Liver (tissue), 9 donors: ENCODE results near the gene ANO4. TPM values are rescaled to one million over a fixed set of nuclear protein-coding genes. Genes with fewer than 3 reads are reported as not detected.

Experiments
- DNase-seq: peaks from one replicate; pipeline ENCODE4 v3.0.0-alpha.2; 2017; ENCODE audit warnings: low spot score
- H3K27ac ChIP-seq, 2 donors: one replicate each; pipeline ENCODE4 v1.7.0; 2013; ENCODE audit warnings: inconsistent platforms in 2 of 2, low read length in 2 of 2, control low read depth in 1 of 2, low read depth in 1 of 2, mild to moderate bottlenecking in 1 of 2
- H3K27me3 ChIP-seq, 4 donors: one replicate each; pipeline versions ENCODE4 v1.6.1 to v1.7.0; 2013; ENCODE audit warnings: low read length in 3 of 4, inconsistent platforms in 1 of 4, mild to moderate bottlenecking in 1 of 4, moderate library complexity in 1 of 4; ENCODE audit not compliant: control insufficient read depth in 4 of 4, insufficient read depth in 4 of 4
- H3K36me3 ChIP-seq, 4 donors: one replicate each; pipeline versions ENCODE4 v1.6.1 to v1.7.0; 2013; ENCODE audit warnings: low read length in 3 of 4, mild to moderate bottlenecking in 3 of 4, low read depth in 1 of 4, moderate library complexity in 1 of 4; ENCODE audit not compliant: control insufficient read depth in 4 of 4, insufficient read depth in 3 of 4
- H3K4me1 ChIP-seq, 4 donors: one replicate each; pipeline versions ENCODE4 v1.6.1 to v1.7.0; 2013; ENCODE audit warnings: low read length in 3 of 4, mild to moderate bottlenecking in 3 of 4, moderate library complexity in 1 of 4; ENCODE audit not compliant: control insufficient read depth in 4 of 4, insufficient read depth in 4 of 4
- H3K4me3 ChIP-seq, 3 donors: one replicate each; pipeline versions ENCODE4 v1.6.1 to v1.7.0; 2013; ENCODE audit warnings: low read length in 3 of 3, control low read depth in 1 of 3, low read depth in 1 of 3, mild to moderate bottlenecking in 1 of 3
- H3K9ac ChIP-seq, 2 donors: one replicate each; pipeline ENCODE4 v1.7.0; 2013; ENCODE audit warnings: low read length in 2 of 2, mild to moderate bottlenecking in 2 of 2, moderate library complexity in 2 of 2, control low read depth in 1 of 2, low read depth in 1 of 2
- H3K9me3 ChIP-seq, 4 donors: one replicate each; pipeline versions ENCODE4 v1.6.1 to v1.7.0; 2013; ENCODE audit warnings: low read length in 3 of 4; ENCODE audit not compliant: control insufficient read depth in 4 of 4
- EGR1 ChIP-seq, 2 donors: IDR thresholded peaks; 2 replicates each; pipeline ENCODE4 v1.6.1; 2016 to 2018; ENCODE audit warnings: antibody characterized with exemption in 2 of 2, low read depth in 2 of 2
- FOXA1 ChIP-seq: IDR thresholded peaks from 2 replicates; pipeline ENCODE4 v1.6.1; 2016; ENCODE audit warnings: antibody characterized with exemption
- FOXA2 ChIP-seq: IDR thresholded peaks from 2 replicates; pipeline ENCODE4 v1.6.1; 2016; ENCODE audit warnings: antibody characterized with exemption
- GABPA ChIP-seq, 2 donors: IDR thresholded peaks in 1 of 2; conservative IDR thresholded peaks in 1 of 2; 2 replicates each; pipeline ENCODE4 v1.6.1; 2016; ENCODE audit warnings: antibody characterized with exemption in 2 of 2, mild to moderate bottlenecking in 1 of 2, moderate library complexity in 1 of 2
- HNF4A ChIP-seq, 2 donors: conservative IDR thresholded peaks; 2 replicates each; pipeline ENCODE4 v1.6.1; 2016; ENCODE audit warnings: antibody characterized with exemption in 2 of 2, mild to moderate bottlenecking in 2 of 2
- JUND ChIP-seq, 2 donors: IDR thresholded peaks; 2 replicates each; pipeline ENCODE4 v1.6.1; 2016; ENCODE audit warnings: antibody characterized with exemption in 2 of 2
- MAX ChIP-seq: IDR thresholded peaks from 2 replicates; pipeline ENCODE4 v1.6.1; 2016; ENCODE audit warnings: antibody characterized with exemption
- REST ChIP-seq: IDR thresholded peaks from 2 replicates; pipeline ENCODE4 v1.6.1; 2016; ENCODE audit warnings: antibody characterized with exemption, mild to moderate bottlenecking
- SP1 ChIP-seq: IDR thresholded peaks from 2 replicates; pipeline ENCODE4 v1.6.1; 2018; ENCODE audit warnings: antibody characterized with exemption, mild to moderate bottlenecking
- TAF1 ChIP-seq: conservative IDR thresholded peaks from 2 replicates; pipeline ENCODE4 v1.6.1; 2016; ENCODE audit warnings: antibody characterized with exemption, mild to moderate bottlenecking
- YY1 ChIP-seq: IDR thresholded peaks from 2 replicates; pipeline ENCODE4 v1.6.1; 2016; ENCODE audit warnings: antibody characterized with exemption, mild to moderate bottlenecking
- WGBS: extraction: QIAGEN DNeasy Blood & Tissue Kit; methylation state at CpG from one replicate; pipeline ENCODE4 v1.1.7; 2013; 5-methylcytosine and 5-hydroxymethylcytosine counted together
- polyA plus RNA-seq, 2 donors: library from polyadenylated mRNA; stranded (reverse) in 1 of 2; unstranded in 1 of 2; fragments of 200-250 nt in 1 of 2; fragments of >200 nt in 1 of 2; fragmentation: Nextera tagmentation in 1 of 2; extraction: Ambion mirVana in 1 of 2; gene quantifications; one replicate each; pipeline versions ENCODE4 v1.2.1 to v1.2.3, GENCODE V29; 2013 to 2015
- total RNA-seq, 2 donors: library from RNA; depleted of rRNA; stranded (reverse); fragments of >200 nt; gene quantifications; one replicate each; pipeline ENCODE4 v1.2.3, GENCODE V29; 2014
- TF ChIP-seq, protein P1 (sequence below): IDR thresholded peaks from 2 replicates; pipeline ENCODE4 v1.6.1; 2016; ENCODE audit warnings: antibody characterized with exemption
- TF ChIP-seq, protein P2 (sequence below): fragments of 150-350 bp; IDR thresholded peaks from 2 replicates; pipeline ENCODE4 v1.5.1; 2017; ENCODE audit warnings: improper control_type of control experiment, low read depth, low read length; ENCODE audit not compliant: missing input control
- TF ChIP-seq, protein P3 (sequence below): IDR thresholded peaks from 2 replicates; pipeline ENCODE4 v1.6.1; 2016; ENCODE audit warnings: antibody characterized with exemption
- donor health status: healthy.
- donor health status: healthy.
- donor health status: healthy.
- donor health status: healthy.
- donor health status: healthy.

ANO4 gene
- total and polyA plus RNA-seq, 4 donors = 0.08 to 2.2 (median 0.17) TPM; not detected in 1

GRCh38 chr12:100875156-100875555 is 80.6 kb downstream of the ANO4 start (continued):
- TF ChIP-seq, protein P1, sequence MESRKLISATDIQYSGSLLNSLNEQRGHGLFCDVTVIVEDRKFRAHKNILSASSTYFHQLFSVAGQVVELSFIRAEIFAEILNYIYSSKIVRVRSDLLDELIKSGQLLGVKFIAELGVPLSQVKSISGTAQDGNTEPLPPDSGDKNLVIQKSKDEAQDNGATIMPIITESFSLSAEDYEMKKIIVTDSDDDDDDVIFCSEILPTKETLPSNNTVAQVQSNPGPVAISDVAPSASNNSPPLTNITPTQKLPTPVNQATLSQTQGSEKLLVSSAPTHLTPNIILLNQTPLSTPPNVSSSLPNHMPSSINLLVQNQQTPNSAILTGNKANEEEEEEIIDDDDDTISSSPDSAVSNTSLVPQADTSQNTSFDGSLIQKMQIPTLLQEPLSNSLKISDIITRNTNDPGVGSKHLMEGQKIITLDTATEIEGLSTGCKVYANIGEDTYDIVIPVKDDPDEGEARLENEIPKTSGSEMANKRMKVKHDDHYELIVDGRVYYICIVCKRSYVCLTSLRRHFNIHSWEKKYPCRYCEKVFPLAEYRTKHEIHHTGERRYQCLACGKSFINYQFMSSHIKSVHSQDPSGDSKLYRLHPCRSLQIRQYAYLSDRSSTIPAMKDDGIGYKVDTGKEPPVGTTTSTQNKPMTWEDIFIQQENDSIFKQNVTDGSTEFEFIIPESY = no peak

GRCh38 chr12:100875771-100876170 is 81.2 kb downstream of the ANO4 start:
- peaks cover 0 to 3% (median 0%) of the 10 kb centered on the region in 4 donors for H3K9me3 ChIP-seq
- H3K4me1 ChIP-seq = no peaks in the 10 kb centered on the region
- 81% methylated on average over 2 of the region's 2 CpGs for WGBS
- TF ChIP-seq SP1 (no peak), REST (no peak), HNF4A (conservative IDR thresholded peaks at IDR 0.05) (no peak), YY1 (no peak), TAF1 (no peak), EGR1 (IDR thresholded peaks at IDR 0.05; ENCODE audit: low read depth in 2 of 2) (no peak), FOXA1 (no peak), MAX (no peak), JUND (IDR thresholded peaks at IDR 0.05) (no peak), FOXA2 (no peak), GABPA (IDR thresholded peaks at IDR 0.05 in 1 of 2, conservative IDR thresholded peaks at IDR 0.05 in 1 of 2) (no peak)
- TF ChIP-seq, protein P1 = no peak
- TF ChIP-seq, protein P2, sequence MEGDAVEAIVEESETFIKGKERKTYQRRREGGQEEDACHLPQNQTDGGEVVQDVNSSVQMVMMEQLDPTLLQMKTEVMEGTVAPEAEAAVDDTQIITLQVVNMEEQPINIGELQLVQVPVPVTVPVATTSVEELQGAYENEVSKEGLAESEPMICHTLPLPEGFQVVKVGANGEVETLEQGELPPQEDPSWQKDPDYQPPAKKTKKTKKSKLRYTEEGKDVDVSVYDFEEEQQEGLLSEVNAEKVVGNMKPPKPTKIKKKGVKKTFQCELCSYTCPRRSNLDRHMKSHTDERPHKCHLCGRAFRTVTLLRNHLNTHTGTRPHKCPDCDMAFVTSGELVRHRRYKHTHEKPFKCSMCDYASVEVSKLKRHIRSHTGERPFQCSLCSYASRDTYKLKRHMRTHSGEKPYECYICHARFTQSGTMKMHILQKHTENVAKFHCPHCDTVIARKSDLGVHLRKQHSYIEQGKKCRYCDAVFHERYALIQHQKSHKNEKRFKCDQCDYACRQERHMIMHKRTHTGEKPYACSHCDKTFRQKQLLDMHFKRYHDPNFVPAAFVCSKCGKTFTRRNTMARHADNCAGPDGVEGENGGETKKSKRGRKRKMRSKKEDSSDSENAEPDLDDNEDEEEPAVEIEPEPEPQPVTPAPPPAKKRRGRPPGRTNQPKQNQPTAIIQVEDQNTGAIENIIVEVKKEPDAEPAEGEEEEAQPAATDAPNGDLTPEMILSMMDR = no peak
- TF ChIP-seq, protein P3, sequence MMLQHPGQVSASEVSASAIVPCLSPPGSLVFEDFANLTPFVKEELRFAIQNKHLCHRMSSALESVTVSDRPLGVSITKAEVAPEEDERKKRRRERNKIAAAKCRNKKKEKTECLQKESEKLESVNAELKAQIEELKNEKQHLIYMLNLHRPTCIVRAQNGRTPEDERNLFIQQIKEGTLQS = no peak
- no peak overlapping the region for H3K4me3 ChIP-seq
- H3K36me3 ChIP-seq = no peaks in the 10 kb centered on the region
- H3K27ac ChIP-seq = no peak overlapping the region
- H3K27me3 ChIP-seq = no peaks in the 10 kb centered on the region
- H3K9ac ChIP-seq = no peak overlapping the region
- no peak for DNase-seq
